SK-N-SH (cell line): ENCODE results near the gene COX14. TPM values are rescaled to one million over a fixed set of nuclear protein-coding genes. Genes with fewer than 3 reads are reported as not detected.
A peak's percentile ranks its signal among the peaks of the same experiment; 100 is the strongest.

ENCODE experiments used
- CTCF ChIA-PET: fragments of 300-600, 350-600 bp; formaldehyde crosslinking; extraction: SDS; loops from one replicate; lab custom pipeline; 2021; lab: Yijun Ruan, JAX
- POLR2A ChIA-PET: fragments of 350-600 bp; sonication (Branson Sonifier 250); formaldehyde crosslinking; extraction: SDS; loops from one replicate; lab custom pipeline; 2020; ENCODE audit warnings: antibody characterized with exemption, inconsistent platforms; lab: Yijun Ruan, JAX
- DNase-seq: peaks from one replicate; pipeline ENCODE4 v3.0.0; 2012
- H2AFZ ChIP-seq: fragments of 200-600 bp; sonication (generic); 2 replicates; pipeline ENCODE4 v1.8.1; 2016; ENCODE audit warnings: antibody characterized with exemption, mild to moderate bottlenecking, low read depth
- H3F3A ChIP-seq: fragments of 200-600 bp; sonication (generic); replicated peaks from 2 replicates; pipeline ENCODE3; 2016; ENCODE audit warnings: antibody characterized with exemption, mild to moderate bottlenecking; ENCODE audit not compliant: insufficient read depth
- H3K27ac ChIP-seq, 2 experiments: fragments of 200-500 bp in 1 of 2; fragments of 200-600 bp in 1 of 2; sonication (Bioruptor generic) in 1 of 2; sonication (generic), shearing (Covaris generic) in 1 of 2; 2 replicates each; pipeline versions ENCODE4 v1.5.1 to v1.6.1; 2014 to 2016; ENCODE audit warnings: low read depth in 2 of 2, inconsistent platforms in 1 of 2, low read length in 1 of 2, mild to moderate bottlenecking in 1 of 2, mixed read lengths in 1 of 2
- H3K27me3 ChIP-seq: fragments of 200-600 bp; sonication (generic), shearing (Covaris generic); 2 replicates; pipeline ENCODE4 v1.6.1; 2016; ENCODE audit warnings: mixed run types; ENCODE audit not compliant: insufficient read depth
- H3K36me3 ChIP-seq, 2 experiments: fragments of 200-500 bp in 1 of 2; fragments of 200-600 bp in 1 of 2; sonication (Bioruptor generic) in 1 of 2; sonication (generic) in 1 of 2; replicated peaks in 1 of 2; 2 replicates each; pipeline versions ENCODE3 to v1.5.1; 2014 to 2016; ENCODE audit warnings: low read length in 1 of 2, mild to moderate bottlenecking in 1 of 2; ENCODE audit not compliant: insufficient read depth in 2 of 2, control insufficient read depth in 1 of 2
- H3K4me1 ChIP-seq, 2 experiments: fragments of 200-500 bp in 1 of 2; fragments of 200-600 bp in 1 of 2; sonication (Bioruptor generic) in 1 of 2; sonication (generic), shearing (Covaris generic) in 1 of 2; 2 replicates each; pipeline versions ENCODE4 v1.5.1 to v1.6.1; 2014 to 2016; ENCODE audit warnings: low read depth in 1 of 2, low read length in 1 of 2, mixed run types in 1 of 2; ENCODE audit not compliant: insufficient read depth in 2 of 2, control insufficient read depth in 1 of 2
- H3K4me2 ChIP-seq: fragments of 200-600 bp; sonication (generic), shearing (Covaris generic); 2 replicates; pipeline ENCODE4 v1.6.1; 2017; ENCODE audit warnings: mixed run types
- H3K4me3 ChIP-seq, 2 experiments: fragments of 200-500 bp in 1 of 2; fragments of 200-600 bp in 1 of 2; sonication (Bioruptor generic) in 1 of 2; sonication (generic), shearing (Covaris generic) in 1 of 2; 2 replicates each; pipeline versions ENCODE4 v1.5.1 to v1.8.1; 2014 to 2016; ENCODE audit warnings: low read depth in 2 of 2, inconsistent platforms in 1 of 2, low read length in 1 of 2, mild to moderate bottlenecking in 1 of 2, mixed read lengths in 1 of 2, moderate library complexity in 1 of 2
- H3K79me2 ChIP-seq: fragments of 200-600 bp; sonication (generic); 2 replicates; pipeline ENCODE4 v1.8.1; 2017; ENCODE audit warnings: mild to moderate bottlenecking; ENCODE audit not compliant: insufficient read depth
- H3K9ac ChIP-seq: fragments of 200-600 bp; sonication (generic); 2 replicates; pipeline ENCODE4 v1.6.1; 2017; ENCODE audit warnings: mixed run types
- H3K9me2 ChIP-seq: fragments of 200-600 bp; sonication (generic); 2 replicates; pipeline ENCODE4 v1.6.1; 2017; ENCODE audit warnings: mixed run types
- H3K9me3 ChIP-seq: fragments of 200-600 bp; sonication (generic); 2 replicates; pipeline ENCODE4 v1.6.1; 2017; ENCODE audit warnings: mixed run types, mild to moderate bottlenecking, moderate library complexity
- H4K20me1 ChIP-seq: fragments of 200-600 bp; sonication (generic); 2 replicates; pipeline ENCODE4 v1.6.1; 2017; ENCODE audit warnings: mild to moderate bottlenecking, mixed run types; ENCODE audit not compliant: insufficient read depth
- GATA2 ChIP-seq: sonication (generic); formaldehyde crosslinking; IDR thresholded peaks from 2 replicates; pipeline ENCODE4 v1.5.0; 2020; ENCODE audit warnings: mild to moderate bottlenecking, missing genetic modification reagents
- NRF1 ChIP-seq: IDR thresholded peaks from 2 replicates; pipeline ENCODE4 v1.6.1; 2012; ENCODE audit warnings: low read depth, mild to moderate bottlenecking, low read length
- PBX3 ChIP-seq: IDR thresholded peaks from 2 replicates; pipeline ENCODE4; 2012
- POLR2AphosphoS5 ChIP-seq: IDR thresholded peaks from 2 replicates; pipeline ENCODE4 v1.6.1; 2012; ENCODE audit warnings: low read depth, low read length
- REST ChIP-seq: IDR thresholded peaks from 2 replicates; pipeline ENCODE4 v1.6.1; 2012; ENCODE audit warnings: mild to moderate bottlenecking, low read depth, low read length, moderate library complexity
- SIN3A ChIP-seq: IDR thresholded peaks from 2 replicates; pipeline ENCODE4 v1.6.1; 2012; ENCODE audit warnings: low read depth, mild to moderate bottlenecking, low read length, moderate library complexity, borderline replicate concordance
- WGBS: methylation state at CpG from one replicate; pipeline ENCODE4 v1.1.6; 2017; ENCODE audit warnings: low lambda C conversion rate; 5-methylcytosine and 5-hydroxymethylcytosine counted together
- polyA plus RNA-seq, 3 experiments: library from polyadenylated mRNA; depleted of rRNA; stranded (reverse); fragments of >200 nt; gene quantifications; 2 replicates each; pipeline ENCODE4 v1.2.3, GENCODE V29; 2012
- TF ChIP-seq, protein P1 (sequence below): IDR thresholded peaks from 2 replicates; pipeline ENCODE4 v1.4.0; 2012; ENCODE audit warnings: low read depth

The COX14 gene
- polyA plus RNA-seq, 1 of the 3 experiments (the other 2 are of a cell fraction), result 204 TPM

DNA sequence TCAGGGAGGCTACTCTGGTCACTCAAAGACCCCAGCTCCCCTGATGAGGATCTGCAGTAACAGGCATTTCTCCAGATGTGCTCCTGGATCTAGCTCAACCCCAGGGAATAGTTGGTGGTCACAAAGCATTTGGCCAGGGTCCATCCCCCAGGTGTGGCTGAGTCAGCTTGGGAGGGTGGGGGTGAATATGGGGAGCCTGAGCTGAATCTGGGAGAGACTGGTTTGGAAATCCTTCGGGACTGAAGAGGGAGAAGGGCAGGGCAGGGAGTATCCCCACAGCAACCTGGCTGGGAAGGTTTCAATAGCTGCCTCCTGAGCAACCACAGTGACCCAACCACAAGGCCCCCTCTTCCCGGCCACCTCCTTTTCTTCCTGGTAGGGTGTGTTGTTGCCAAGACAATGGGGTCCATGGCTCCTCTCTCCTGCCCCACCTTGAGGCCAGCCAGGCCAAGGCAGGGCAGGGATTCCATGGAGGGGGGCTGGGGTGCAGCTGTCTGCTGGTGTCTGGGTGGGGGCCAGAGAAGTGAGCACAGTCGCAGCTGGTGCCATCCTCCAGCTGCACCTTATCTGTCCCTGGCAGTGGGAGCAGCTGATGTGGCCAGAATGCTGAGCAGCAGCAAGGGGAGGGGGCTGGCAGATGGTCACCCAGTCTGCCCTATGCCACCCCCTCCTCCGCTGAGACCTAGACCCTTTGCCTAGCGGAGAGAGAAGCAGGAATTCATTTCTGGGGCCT lies 49.1 kb upstream of the COX14 start (continued):
- TF ChIP-seq, protein P1, sequence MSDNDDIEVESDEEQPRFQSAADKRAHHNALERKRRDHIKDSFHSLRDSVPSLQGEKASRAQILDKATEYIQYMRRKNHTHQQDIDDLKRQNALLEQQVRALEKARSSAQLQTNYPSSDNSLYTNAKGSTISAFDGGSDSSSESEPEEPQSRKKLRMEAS, result no peak
- no peak for TF ChIP-seq GATA2 (CRISPR knock-in tag)
- TF ChIP-seq POLR2AphosphoS5, result no peak
- TF ChIP-seq NRF1, result no peak
- no peak for TF ChIP-seq SIN3A

- 87% methylated on average over 3 of the region's 3 CpGs for WGBS
- ChIA-PET POLR2A (no interaction called here), CTCF (interaction anchor here (1.0 to 37.6 kb wide), 10 partner anchors 5 to 417 kb away, joined by 3 to 1401 read pairs (median 12); partner anchors contain the start of genes AQP5, AQP6 and ASIC1)
- 0 out of 2 replicates have a peak, but pooled peaks have one; percentile 27 for TF ChIP-seq REST
- no peak for TF ChIP-seq PBX3
- Histone ChIP-seq H3K9me2 (no peaks in the 10 kb centered on the region), H3K27ac (peak overlapping the region in 1 of 2 experiments; percentile 64; a peak in 2 of 4 replicates), H3K27me3 (no peaks in the 10 kb centered on the region), H3K4me2 (0 out of 2 replicates have a peak overlapping the region, but pooled peaks have one; percentile 34), H3K4me1 (peaks cover 9 to 19% of the 10 kb centered on the region in 2 experiments; a peak in 2 of 4 replicates), H3K36me3 (peaks cover 0 to 10% of the 10 kb centered on the region in 2 experiments), H3K9ac (no peak overlapping the region), H3F3A (no peaks in the 10 kb centered on the region), H2AFZ (no peak overlapping the region), H3K9me3 (no peaks in the 10 kb centered on the region), H4K20me1 (no peaks in the 10 kb centered on the region), H3K4me3 (no peak overlapping the region), H3K79me2 (no peaks in the 10 kb centered on the region)
- no peak for DNase-seq
Observed at GRCh38 chr12:50065726-50066310, 46.2 kb upstream of the COX14 start.
